NOMO-1 treated with DMSO at 0.1 percent for 48 hours (cell line): ENCODE results near the gene MUC20.
"Not testable (repeated sequence)": the region's sequence is repeated elsewhere in the genome, so short reads cannot be mapped to it uniquely, and the experiment has no call there.

Source experiments
- DNase-seq: peaks from one replicate; lab custom pipeline; 2025; ENCODE audit not compliant: unreplicated experiment; lab: John Stamatoyannopoulos, UW

MUC20 gene

DNA sequence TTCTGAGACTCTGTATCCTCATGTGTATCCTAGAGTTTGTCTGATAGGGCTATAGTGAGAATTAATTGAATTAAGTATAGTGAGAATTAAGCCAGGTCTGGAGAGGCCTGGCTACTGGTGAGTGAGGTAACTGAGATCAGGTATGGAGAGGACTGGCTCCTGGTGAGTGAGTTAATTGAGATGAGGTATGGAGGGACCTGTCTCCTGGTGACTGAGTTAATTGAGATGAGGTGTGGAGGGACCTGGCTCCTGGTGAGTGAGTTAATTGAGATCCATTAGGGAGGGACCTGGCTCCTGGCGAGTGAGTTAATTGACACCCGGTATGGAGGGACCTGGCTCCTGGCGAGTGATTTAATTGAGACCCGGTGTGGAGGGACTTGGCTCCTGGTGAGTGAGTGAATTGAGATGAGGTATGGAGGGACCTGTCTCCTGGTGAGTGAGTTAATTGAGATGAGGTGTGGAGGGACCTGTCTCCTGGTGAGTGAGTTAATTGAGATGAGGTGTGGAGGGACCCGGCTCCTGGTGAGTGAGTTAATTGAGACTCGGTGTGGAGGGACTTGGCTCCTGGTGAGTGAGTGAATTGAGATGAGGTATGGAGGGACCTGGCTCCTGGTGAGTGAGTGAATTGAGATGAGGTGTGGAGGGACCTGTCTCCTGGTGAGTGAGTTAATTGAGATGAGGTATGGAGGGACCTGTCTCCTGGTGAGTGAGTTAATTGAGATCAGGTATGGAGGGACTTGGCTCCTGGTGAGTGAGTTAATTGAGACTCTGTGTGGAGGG, 10.5 kb upstream of the MUC20 start:
- DNase-seq: not testable (repeated sequence)

DNA sequence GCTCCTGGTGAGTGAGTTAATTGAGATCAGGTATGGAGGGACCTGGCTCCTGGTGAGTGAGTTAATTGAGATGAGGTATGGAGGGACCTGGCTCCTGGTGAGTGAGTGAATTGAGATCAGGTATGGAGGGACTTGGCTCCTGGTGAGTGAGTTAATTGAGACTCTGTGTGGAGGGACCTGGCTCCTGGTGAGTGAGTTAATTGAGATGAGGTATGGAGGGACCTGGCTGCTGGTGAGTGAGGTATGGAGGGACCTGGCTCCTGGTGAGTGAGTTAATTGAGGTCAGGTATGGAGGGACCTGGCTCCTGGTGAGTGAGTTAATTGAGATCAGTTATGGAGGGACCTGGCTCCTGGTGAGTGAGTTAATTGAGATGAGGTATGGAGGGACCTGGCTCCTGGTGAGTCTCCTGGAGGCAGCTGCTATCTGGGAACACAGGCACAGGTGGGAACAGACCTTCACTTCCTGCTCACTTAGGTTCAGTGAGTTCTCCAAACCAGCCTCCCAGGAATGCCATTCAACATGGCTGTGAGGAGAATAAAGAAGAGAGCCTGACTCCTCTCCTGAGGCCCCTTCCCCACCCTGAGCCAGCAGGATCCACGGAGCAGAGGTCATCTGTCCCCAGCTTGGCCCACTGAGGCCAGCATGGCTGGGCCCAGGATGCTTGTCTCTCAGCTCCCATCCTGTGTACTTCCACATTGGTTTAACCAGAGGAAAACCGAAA, 9.5 kb upstream of the MUC20 start:
- DNase-seq: not testable (repeated sequence)

DNA sequence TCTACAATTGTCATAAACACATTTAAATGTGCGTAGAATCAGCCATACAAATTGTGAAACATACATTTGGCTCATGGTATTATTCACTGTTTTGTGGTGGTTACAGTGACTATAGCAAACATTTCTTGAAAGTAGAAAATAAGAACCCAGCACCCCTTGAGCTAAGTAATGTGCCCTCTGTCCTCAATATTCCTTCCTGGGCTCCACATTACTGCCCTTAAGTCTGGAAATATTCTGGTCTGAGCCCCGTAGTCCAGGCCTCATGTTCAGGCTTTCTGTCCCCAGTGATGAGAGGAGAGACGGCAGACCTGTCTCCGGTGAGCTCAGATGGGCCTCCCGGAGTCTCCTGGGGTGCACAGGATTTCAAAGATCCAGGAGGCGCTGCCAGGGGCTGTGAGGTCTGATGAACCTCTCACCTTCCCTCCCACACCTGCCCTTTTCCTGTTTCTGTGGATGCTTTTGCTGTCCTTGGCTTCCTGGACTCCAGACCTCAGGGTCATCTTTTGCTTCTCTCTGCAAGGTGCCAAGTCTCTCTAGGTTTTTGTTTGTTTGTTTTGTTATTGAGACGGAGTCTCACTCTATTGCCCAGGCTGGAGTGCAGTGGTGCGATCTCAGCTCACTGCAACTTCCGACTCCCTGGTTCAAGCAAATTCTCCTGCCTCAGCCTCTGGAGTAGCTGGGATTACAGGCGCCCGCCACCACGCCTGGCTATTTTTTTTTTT, 8.8 kb upstream of the MUC20 start:
- DNase-seq: no peak

DNA sequence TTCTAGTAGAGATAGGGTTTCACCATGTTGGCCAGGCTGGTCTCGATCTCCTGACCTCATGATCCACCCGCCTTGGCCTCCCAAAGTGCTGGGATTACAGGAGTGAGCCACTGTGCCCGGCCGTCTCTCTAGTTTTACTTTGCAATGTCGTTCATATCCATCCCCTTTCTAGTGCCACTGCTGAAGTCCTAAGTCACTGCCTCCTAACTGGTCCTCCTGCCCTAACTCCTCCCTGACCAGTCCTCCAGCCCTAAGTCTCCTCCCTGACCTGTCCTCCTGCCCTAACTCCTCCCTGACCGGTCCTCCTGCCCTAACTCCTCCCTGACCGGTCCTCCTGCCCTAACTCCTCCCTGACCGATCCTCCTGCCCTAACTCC, 8.3 kb upstream of the MUC20 start:
- DNase-seq: not testable (repeated sequence)

DNA sequence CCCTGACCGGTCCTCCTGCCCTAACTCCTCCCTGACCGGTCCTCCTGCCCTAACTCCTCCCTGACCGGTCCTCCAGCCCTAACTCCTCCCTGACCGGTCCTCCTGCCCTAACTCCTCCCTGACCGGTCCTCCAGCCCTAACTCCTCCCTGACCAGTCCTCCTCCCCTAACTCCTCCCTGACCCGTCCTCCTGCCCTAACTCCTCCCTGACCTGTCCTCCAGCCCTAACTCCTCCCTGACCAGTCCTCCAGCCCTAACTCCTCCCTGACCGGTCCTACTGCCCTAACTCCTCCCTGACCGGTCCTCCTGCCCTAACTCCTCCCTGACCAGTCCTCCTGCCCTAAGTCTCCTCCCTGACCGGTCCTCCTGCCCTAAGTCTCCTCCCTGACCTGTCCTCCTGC, 7.6 kb upstream of the MUC20 start:
- DNase-seq: not testable (repeated sequence)

DNA sequence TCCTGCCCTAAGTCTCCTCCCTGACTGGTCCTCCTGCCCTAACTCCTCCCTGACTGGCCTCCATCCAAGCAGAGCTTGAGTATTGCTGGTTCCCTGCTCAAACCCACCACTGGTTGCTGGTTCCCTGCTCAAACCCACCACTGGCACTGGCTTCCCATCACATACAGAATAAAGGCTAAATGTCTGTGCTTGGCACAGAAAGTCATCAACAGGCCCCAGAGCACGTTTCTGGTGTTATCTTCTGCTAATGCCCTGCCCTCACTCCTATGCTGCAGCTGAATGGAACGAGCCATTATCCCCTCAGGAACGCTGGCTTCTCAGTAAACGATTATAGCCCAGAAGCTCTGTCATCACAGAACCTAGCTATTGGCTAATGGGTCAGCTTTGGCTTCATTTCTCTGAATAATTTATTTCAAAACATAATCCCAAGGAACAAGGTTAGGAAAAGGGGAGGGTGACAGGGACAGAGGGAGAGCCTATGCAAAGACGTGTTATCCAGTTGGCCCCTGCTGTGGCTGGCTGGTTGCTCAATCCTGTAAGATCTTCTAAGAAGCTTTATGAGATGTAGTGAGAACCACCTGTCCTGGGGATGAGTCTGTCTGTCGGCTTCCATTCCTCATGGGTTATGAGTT, 6.3 kb upstream of the MUC20 start:
- no peak for DNase-seq

DNA sequence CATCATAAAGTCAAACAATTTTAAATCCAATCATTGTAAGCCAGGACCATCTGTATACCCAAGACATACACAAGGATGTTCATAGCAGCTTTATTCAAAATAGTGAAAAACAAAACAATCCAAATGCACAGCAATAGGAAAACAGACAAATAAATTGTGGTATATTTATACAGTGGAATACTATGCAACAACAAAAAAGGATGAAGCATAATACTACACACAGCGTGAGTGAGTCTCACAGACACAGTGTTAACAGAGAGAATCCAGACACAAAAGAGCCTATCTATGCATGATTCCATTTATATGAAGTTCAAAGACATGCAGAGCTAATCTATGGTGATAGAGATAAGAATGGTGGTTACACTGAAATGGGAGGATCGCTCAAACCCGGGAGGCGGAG, 5.6 kb upstream of the MUC20 start:
- DNase-seq: no peak

DNA sequence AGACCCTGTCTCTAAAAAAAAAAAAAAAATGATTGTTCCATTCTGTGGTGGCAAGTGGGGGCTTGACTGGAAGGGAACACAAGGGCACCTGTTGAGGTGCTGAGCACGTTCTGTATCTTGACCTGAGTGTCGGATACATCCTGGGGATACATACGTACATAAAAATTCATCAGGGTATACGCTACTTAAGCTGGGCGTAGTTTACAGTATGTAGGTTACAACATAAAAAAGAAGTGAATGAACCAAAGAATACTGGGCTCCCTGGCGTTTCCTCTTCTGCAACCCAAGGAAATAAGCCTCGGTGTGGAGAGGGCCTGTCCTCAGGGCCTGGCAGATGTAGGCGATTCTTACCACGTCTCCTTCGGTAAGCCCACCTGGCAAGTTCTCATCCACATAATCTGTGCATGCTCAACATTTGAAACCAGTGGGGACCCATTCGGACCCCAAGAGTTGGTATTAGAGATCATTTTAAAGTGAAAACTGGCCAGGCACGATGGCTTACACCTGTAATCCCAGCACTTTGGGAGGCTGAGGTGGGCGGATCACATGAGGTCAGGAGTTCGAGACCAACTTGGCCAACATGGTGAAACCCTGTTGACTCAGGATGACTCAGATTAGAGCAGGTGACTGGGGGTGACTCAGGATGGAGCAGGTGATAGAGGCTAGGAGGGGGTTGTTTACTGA, 5.1 kb upstream of the MUC20 start:
- no peak for DNase-seq

DNA sequence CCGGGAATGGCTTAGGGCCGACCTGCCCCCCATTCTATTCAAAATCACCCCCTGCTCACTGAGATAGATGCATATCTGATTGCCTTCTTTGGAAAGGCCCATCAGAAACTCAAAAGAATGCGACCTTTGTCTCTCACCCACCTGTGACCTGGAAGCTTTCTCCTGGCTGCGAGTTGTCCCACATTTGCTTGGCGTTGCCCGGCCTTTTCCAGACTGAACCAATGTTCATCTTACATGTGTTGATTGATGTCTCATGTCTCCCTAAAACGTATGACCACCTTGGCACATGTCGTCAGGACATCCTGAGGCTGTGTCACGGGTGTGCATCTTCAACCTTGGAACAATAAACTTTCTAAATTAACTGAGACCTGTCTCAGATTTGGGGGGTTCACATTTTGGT, 3.4 kb upstream of the MUC20 start:
- no peak for DNase-seq

DNA sequence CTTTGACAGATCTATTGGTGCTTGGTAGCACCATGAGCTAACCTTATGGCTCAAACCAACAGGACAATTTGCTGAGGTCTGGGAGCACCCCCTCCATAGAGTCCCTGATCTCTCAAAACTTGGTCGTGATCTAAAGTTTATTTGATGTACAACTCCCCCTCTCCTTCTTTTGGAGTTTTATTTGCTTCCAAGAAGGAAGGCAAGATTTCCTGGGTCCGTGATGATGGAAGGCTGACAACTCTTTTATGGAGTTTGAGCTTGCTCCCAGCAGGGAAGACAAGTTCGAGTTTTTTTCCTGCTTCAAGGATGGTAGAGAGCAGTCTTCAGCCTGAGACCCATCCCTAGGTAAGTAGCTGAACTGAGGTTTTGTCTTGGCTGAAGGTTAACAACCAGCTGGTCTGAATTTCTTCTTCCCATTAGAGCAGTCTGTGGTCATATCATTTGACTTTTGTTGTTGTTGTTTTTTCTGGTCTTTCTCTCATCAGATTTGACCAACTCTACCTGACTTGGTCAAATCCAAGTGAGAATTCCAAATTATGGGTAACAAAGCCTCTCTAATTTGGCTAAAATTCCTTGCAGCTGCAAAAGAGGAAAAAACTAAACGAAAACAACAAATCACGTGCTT, 2.8 kb upstream of the MUC20 start:
- no peak for DNase-seq

DNA sequence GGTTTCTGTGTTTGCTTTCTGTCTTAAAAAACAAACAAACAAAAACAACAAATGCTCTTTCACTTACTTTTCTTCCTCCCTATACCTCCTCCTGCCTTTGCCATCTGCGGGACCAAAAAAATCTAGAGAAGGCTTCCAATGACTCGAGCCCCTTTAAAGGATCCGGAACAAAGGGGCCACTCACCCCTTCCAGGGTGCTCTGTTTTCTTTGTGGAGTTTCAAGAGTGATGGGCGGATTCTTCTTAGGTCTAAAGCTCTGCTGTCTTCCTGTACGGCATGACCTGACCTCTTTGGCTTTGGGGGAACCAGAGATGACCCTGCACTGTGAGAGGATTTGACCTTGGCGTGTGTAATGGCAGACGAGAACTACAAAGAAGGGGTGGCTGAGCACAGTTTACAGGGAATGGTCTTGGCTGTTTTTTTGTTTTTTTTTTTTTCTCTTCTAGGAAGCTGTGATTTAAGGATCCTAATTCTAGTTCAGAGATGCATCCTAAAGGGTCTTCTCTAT, 2.2 kb upstream of the MUC20 start:
- no peak for DNase-seq

DNA sequence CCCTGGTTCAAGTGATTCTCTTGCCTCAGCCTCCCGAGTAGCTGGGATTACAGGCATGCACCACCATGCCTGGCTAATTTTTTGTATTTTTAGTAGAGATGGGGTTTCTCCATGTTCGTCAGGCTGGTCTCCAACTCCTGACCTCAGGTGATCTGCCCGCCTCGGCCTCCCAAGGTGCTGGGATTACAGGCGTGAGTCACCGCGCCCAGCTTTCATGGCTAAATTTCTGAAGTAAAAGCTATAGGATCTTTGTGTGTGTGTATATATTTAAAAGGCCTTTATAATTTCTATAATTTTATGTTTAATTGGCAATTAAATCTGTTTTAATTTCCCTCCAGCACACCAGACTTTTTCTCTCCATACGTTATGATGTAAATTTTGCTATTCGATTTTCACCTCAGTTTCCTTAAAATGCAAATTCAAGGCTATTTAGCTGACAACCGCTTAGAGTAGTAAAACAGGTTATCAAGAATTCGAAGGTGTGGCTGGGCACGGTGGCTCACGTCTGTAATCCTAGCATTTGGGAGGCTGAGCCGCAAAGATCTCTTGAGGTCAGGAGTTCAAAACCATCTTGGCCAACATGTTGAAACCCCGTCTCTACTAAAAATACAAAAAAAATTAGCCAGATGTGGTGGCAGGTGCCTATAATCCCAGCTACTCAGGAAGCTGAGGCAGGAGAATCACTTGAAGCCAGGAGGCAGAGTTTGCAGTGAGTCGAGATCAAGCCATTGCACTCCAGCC, 1.1 kb upstream of the MUC20 start:
- not testable (repeated sequence) for DNase-seq

DNA sequence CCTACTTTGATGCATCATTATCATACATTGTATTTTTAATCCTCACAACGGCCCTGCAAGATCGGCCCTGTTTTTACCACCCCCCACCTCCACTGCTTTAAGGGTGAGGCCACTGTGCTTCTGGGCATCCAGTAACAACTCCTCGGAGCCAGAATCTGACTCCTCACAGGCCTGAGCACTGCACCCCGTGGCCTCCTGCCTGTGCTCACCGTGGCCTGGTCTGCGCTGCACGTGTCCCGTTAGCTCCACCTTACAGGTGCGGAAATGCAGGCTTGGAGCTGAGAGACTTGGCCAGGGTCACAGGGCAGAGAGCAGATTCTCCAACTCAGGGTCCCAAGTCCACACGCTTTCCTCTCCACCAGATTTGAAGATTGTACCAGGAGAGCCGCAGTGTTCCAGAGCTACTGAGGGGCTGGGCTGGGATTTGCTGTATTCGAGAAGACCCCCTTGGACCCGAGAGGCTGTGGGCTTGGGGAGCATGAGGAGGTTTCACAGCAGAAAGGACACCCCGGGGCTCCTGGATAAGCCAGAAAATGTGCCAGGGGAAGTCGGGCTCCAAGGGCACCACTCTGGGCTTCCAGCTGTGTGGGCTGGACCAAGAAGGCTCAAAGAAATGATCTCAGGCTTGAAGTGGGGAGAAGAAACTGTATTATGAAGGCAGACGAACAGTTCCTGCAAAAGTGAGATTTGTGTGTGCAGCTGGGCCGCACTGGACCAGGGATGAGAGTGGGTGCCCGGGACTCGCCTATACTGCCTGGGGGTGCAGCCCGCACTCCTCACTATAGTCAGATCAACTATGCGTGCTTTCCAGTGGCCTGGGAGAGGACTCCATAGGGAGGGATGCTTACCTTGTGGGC, 1.6 kb downstream of the MUC20 start:
- DNase-seq: not testable (repeated sequence)

DNA sequence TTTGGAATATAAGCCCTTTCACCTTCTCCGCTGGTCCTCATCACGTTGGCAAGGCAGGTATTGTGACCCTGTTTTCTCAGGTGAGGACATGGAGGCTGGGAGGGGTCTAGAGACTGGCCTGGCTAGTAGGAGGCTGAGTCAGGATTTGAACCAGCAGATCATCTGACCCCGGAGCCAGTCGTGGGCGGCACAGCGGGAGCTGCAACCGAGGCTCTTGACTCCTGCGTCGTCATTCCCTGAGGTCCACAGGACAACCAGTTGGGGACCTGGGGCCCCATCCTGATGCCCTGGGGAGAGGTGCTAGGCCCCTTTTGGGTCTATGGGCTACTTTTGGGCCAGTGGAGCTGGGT, 2.2 kb downstream of the MUC20 start:
- not testable (repeated sequence) for DNase-seq

DNA sequence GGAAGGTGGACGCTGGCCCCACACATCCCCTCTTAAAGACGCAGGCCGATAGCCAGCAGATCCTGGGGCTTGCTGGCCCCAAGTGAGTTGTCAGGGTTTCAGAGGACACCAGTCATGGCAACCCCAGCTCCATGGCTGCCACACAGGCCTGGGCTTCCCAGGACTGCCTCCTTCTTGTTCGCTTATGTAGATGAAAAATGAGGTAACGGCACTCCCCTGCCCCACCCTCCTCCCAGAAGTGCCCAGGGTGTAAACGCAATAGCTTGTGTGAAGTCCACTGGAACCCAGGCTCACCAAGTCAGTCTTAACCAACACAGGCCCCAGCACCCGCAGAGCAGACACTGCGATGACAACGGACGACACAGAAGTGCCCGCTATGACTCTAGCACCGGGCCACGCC, 3.6 kb downstream of the MUC20 start:
- DNase-seq: not testable (repeated sequence)

DNA sequence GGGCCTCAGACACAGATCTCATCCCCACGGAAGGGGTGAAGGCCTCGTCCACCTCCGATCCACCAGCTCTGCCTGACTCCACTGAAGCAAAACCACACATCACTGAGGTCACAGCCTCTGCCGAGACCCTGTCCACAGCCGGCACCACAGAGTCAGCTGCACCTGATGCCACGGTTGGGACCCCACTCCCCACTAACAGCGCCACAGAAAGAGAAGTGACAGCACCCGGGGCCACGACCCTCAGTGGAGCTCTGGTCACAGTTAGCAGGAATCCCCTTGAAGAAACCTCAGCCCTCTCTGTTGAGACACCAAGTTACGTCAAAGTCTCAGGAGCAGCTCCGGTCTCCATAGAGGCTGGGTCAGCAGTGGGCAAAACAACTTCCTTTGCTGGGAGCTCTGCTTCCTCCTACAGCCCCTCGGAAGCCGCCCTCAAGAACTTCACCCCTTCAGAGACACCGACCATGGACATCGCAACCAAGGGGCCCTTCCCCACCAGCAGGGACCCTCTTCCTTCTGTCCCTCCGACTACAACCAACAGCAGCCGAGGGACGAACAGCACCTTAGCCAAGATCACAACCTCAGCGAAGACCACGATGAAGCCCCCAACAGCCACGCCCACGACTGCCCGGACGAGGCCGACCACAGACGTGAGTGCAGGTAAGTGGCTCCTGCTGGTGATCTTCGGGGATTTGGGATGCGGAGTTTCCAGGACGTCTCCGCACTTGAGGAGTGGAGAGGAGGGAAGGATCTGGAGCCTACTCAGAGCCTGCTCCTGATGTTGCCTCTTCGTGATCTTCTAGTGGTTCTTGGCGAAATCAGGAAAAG, 5.3 kb downstream of the MUC20 start:
- DNase-seq: not testable (repeated sequence)

DNA sequence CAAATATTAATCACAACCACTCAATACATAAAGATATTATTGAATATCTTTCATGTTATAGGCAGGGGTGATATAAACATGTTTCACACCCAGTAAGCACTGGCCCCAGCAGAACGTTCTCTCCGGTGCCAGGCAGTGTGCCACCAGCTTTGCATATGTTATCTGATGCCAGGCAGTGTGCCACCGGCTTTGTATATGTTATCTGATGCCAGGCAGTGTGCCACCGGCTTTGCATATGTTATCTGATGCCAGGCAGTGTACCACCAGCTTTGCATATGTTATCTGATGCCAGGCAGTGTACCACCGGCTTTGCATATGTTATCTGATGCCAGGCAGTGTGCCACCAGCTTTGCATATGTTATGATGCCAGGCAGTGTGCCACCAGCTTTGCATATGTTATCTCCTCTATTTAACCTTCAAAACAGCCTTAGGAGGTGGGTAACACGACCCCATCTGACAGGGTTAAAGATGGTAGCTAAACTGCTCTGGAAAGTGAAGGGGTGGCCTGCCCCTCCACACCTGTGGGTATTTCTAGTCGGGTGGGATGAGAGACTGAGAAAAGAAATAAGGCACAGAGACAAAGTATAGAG, 6.9 kb downstream of the MUC20 start:
- DNase-seq: no peak
